H9 (cell line): ENCODE results near the gene KIF5C. TPM values are rescaled to one million over a fixed set of nuclear protein-coding genes. Genes with fewer than 3 reads are reported as not detected.

Source experiments
- DNase-seq: peaks from one replicate; pipeline ENCODE4 v3.0.0-alpha.2; 2017
- H2AFZ ChIP-seq: one replicate; pipeline ENCODE4 v1.6.1; 2013; ENCODE audit warnings: mild to moderate bottlenecking, low read length, control low read depth, moderate library complexity
- H2AK5ac ChIP-seq: 2 replicates; pipeline ENCODE4 v1.6.1; 2013; ENCODE audit warnings: low read length, control low read depth, mixed read lengths; ENCODE audit not compliant: insufficient read length
- H2BK120ac ChIP-seq: one replicate; pipeline ENCODE4 v1.6.1; 2013; ENCODE audit warnings: low read depth, mild to moderate bottlenecking, low read length, control low read depth, inconsistent platforms; ENCODE audit not compliant: poor library complexity, severe bottlenecking
- H2BK12ac ChIP-seq: 2 replicates; pipeline ENCODE4 v1.6.1; 2013; ENCODE audit warnings: low read length, control low read depth, mixed read lengths, low read depth; ENCODE audit not compliant: insufficient read length
- H2BK15ac ChIP-seq: 2 replicates; pipeline ENCODE4 v1.6.1; 2013; ENCODE audit warnings: low read depth, low read length, control low read depth
- H2BK20ac ChIP-seq: one replicate; pipeline ENCODE4 v1.6.1; 2013; ENCODE audit warnings: low read depth, mild to moderate bottlenecking, low read length, control low read depth, inconsistent platforms; ENCODE audit not compliant: poor library complexity, severe bottlenecking
- H2BK5ac ChIP-seq: 2 replicates; pipeline ENCODE4 v1.6.1; 2013; ENCODE audit warnings: low read length, control low read depth, mixed read lengths; ENCODE audit not compliant: insufficient read length
- H3K14ac ChIP-seq: 2 replicates; pipeline ENCODE4 v1.6.1; 2013; ENCODE audit warnings: low read length, control low read depth; ENCODE audit not compliant: insufficient read depth
- H3K18ac ChIP-seq: 2 replicates; pipeline ENCODE4 v1.6.1; 2013; ENCODE audit warnings: low read depth, mild to moderate bottlenecking, mixed read lengths, low read length, control low read depth; ENCODE audit not compliant: insufficient read length
- H3K23ac ChIP-seq: 2 replicates; pipeline ENCODE4 v1.6.1; 2013; ENCODE audit warnings: low read length, control low read depth, mixed read lengths, low read depth; ENCODE audit not compliant: insufficient read length
- H3K23me2 ChIP-seq: 2 replicates; pipeline ENCODE4 v1.6.1; 2013; ENCODE audit warnings: low read depth, mild to moderate bottlenecking, mixed read lengths, low read length, control low read depth; ENCODE audit not compliant: insufficient read length, poor library complexity, severe bottlenecking
- H3K27ac ChIP-seq: 2 replicates; pipeline ENCODE4 v1.5.1; 2013; ENCODE audit warnings: low read length, control low read depth, mixed read lengths, low read depth; ENCODE audit not compliant: insufficient read length
- H3K27me3 ChIP-seq: 2 replicates; pipeline ENCODE4 v1.6.1; 2013; ENCODE audit warnings: low read length, control low read depth, inconsistent platforms; ENCODE audit not compliant: insufficient read depth
- H3K4ac ChIP-seq: 2 replicates; pipeline ENCODE4 v1.6.1; 2013; ENCODE audit warnings: low read depth, mild to moderate bottlenecking, control low read depth, inconsistent platforms, low read length, moderate library complexity
- H3K4me1 ChIP-seq: 2 replicates; pipeline ENCODE4 v1.6.1; 2013; ENCODE audit warnings: low read length, control low read depth, inconsistent platforms; ENCODE audit not compliant: insufficient read depth
- H3K4me2 ChIP-seq: 2 replicates; pipeline ENCODE4 v1.6.1; 2013; ENCODE audit warnings: low read length, control low read depth, mixed read lengths; ENCODE audit not compliant: insufficient read length, insufficient read depth
- H3K56ac ChIP-seq: 2 replicates; pipeline ENCODE4 v1.6.1; 2013; ENCODE audit warnings: low read depth, mild to moderate bottlenecking, mixed read lengths, low read length, control low read depth; ENCODE audit not compliant: insufficient read length
- H3K79me1 ChIP-seq: 2 replicates; pipeline ENCODE4 v1.6.1; 2013; ENCODE audit warnings: low read depth, mild to moderate bottlenecking, moderate library complexity, low read length, control low read depth, inconsistent platforms; ENCODE audit not compliant: insufficient read depth, poor library complexity, severe bottlenecking
- H3K79me2 ChIP-seq: 2 replicates; pipeline ENCODE4 v1.6.1; 2013; ENCODE audit warnings: low read length, control low read depth, inconsistent platforms; ENCODE audit not compliant: insufficient read depth
- H3K9ac ChIP-seq: 2 replicates; pipeline ENCODE4 v1.6.1; 2013; ENCODE audit warnings: low read length, control low read depth, mixed read lengths; ENCODE audit not compliant: insufficient read length; ENCODE audit errors: extremely low read depth
- H3K9me3 ChIP-seq: one replicate; pipeline ENCODE4 v1.6.1; 2013; ENCODE audit warnings: low read depth, low read length, inconsistent platforms; ENCODE audit not compliant: control insufficient read depth
- H3T11ph ChIP-seq: one replicate; pipeline ENCODE4 v1.6.1; 2013; ENCODE audit warnings: mild to moderate bottlenecking, low read length, control low read depth, inconsistent platforms
- H4K20me1 ChIP-seq: one replicate; pipeline ENCODE4 v1.6.1; 2013; ENCODE audit not compliant: control insufficient read depth, insufficient read length, insufficient read depth
- H4K5ac ChIP-seq: 2 replicates; pipeline ENCODE4 v1.6.1; 2013; ENCODE audit warnings: low read depth, mild to moderate bottlenecking, mixed read lengths, low read length, control low read depth; ENCODE audit not compliant: insufficient read length
- H4K8ac ChIP-seq: replicated peaks from 2 replicates; pipeline ENCODE4 v1.6.1; 2013; ENCODE audit warnings: low read length, control low read depth, mixed read lengths, low read depth; ENCODE audit not compliant: insufficient read length
- H4K91ac ChIP-seq: 2 replicates; pipeline ENCODE4 v1.6.1; 2013; ENCODE audit warnings: low read depth, mild to moderate bottlenecking, moderate library complexity, mixed read lengths, low read length, control low read depth; ENCODE audit not compliant: insufficient read length
- H3K27ac Mint-ChIP-seq, 3 experiments: 2 replicates in 2 of 3; 3 replicates in 1 of 3; pipeline ENCODE4 v1.8.0; 2020 to 2021; ENCODE audit warnings: mixed read lengths in 3 of 3, mild to moderate bottlenecking in 1 of 3, moderate library complexity in 1 of 3
- H3K27me3 Mint-ChIP-seq: 2 replicates; pipeline ENCODE4 v1.8.0; 2021; ENCODE audit warnings: low read depth, mild to moderate bottlenecking, moderate library complexity, mixed read lengths
- H3K36me3 Mint-ChIP-seq, 3 experiments: 2 replicates in 2 of 3; 3 replicates in 1 of 3; pipeline ENCODE4 v1.8.0; 2020 to 2021; ENCODE audit warnings: low read depth in 3 of 3, mixed read lengths in 3 of 3; ENCODE audit not compliant: insufficient read depth in 1 of 3
- H3K4me1 Mint-ChIP-seq, 2 experiments: 2 replicates each; pipeline ENCODE4 v1.8.0; 2020; ENCODE audit warnings: mixed read lengths in 2 of 2
- H3K4me3 Mint-ChIP-seq, 2 experiments: 2 replicates in 1 of 2; 3 replicates in 1 of 2; pipeline ENCODE4 v1.8.0; 2020 to 2021; ENCODE audit warnings: mild to moderate bottlenecking in 2 of 2, mixed read lengths in 2 of 2, moderate library complexity in 1 of 2
- H3K9me3 Mint-ChIP-seq, 2 experiments: 2 replicates in 1 of 2; 3 replicates in 1 of 2; pipeline ENCODE4 v1.8.0; 2020; ENCODE audit warnings: mild to moderate bottlenecking in 2 of 2, mixed read lengths in 2 of 2, moderate library complexity in 1 of 2
- WGBS: extraction: QIAGEN DNeasy Blood & Tissue Kit; methylation state at CpG from one replicate; pipeline ENCODE4 v1.1.7; 2013; ENCODE audit warnings: missing lambda C conversion rate, low lambda C conversion rate, mixed read lengths; ENCODE audit not compliant: insufficient read length; ENCODE audit errors: extremely low coverage; 5-methylcytosine and 5-hydroxymethylcytosine counted together
- total RNA-seq: library from RNA; stranded (reverse); gene quantifications from 2 replicates; pipeline ENCODE4 v1.2.1, GENCODE V29; 2021
- TF ChIP-seq, protein P1 (sequence below): fragments of 200-600 bp; sonication (generic); conservative IDR thresholded peaks from 3 replicates; pipeline ENCODE4 v1.8.0; 2021; ENCODE audit warnings: antibody characterized with exemption, mild to moderate bottlenecking

KIF5C gene
- total RNA-seq, 1 experiment from 2014 or later, result 52.9 TPM

DNA sequence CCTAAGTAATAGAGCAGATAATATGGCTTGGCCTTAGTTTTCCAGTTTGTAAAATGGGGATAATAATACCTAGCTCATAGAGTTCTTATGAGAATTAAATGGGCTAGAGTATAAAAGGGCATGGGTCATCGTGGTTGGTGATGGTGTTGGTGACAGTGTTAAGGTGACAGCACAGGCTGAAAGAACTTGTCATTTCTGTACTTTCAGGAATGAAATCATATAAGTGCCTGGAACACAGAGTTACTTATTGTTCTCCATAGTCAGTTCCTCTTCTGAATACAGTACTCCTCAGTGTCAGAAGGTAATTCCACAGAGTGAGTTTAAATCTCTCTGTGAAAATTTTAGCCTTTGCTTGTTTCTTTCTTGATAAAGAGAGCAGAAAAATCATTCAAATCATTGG lies 42.4 kb downstream of the KIF5C start:
- H3K23ac ChIP-seq, result no peak overlapping the region
- DNase-seq, result no peak
- Mint-ChIP-seq H3K4me1 (peaks cover 6 to 18% of the 10 kb centered on the region in 2 experiments), H3K9me3 (peaks cover 7 to 16% of the 10 kb centered on the region in 2 experiments; a peak in 4 of 5 replicates), H3K4me3 (no peak overlapping the region), H3K36me3 (peaks cover 3 to 21% (median 8%) of the 10 kb centered on the region in 3 experiments; a peak in 6 of 7 replicates), H3K27me3 (no peaks in the 10 kb centered on the region), H3K27ac (no peak overlapping the region)
- H2AK5ac ChIP-seq, result no peak overlapping the region
- H2AFZ ChIP-seq, result no peak overlapping the region
- no peaks in the 10 kb centered on the region for H3K27me3 ChIP-seq
- H4K91ac ChIP-seq, result no peak overlapping the region
- no peak overlapping the region for H2BK20ac ChIP-seq
- H2BK5ac ChIP-seq, result no peak overlapping the region
- no peak overlapping the region for H3K27ac ChIP-seq
- no peak overlapping the region for H3K14ac ChIP-seq
- H3K23me2 ChIP-seq, result no peaks in the 10 kb centered on the region
- no peak overlapping the region for H3K18ac ChIP-seq
- no peaks in the 10 kb centered on the region for H3K9me3 ChIP-seq
- no peak overlapping the region for H2BK15ac ChIP-seq
- no peaks in the 10 kb centered on the region for H3K79me1 ChIP-seq
- H3K56ac ChIP-seq, result no peak overlapping the region
- H3K4ac ChIP-seq, result no peak overlapping the region
- WGBS, result no CpG with 5 or more reads among the region's 1 CpG
- H4K8ac ChIP-seq, result no peak overlapping the region
- no peak overlapping the region for H2BK12ac ChIP-seq
- no peak overlapping the region for H4K5ac ChIP-seq
- H4K20me1 ChIP-seq, result no peaks in the 10 kb centered on the region
- H3K79me2 ChIP-seq, result peaks cover 3% of the 10 kb centered on the region; the same call in 1 of the 2 replicates
- no peak overlapping the region for H3K4me2 ChIP-seq
- no peak overlapping the region for H3T11ph ChIP-seq
- no peak overlapping the region for H3K9ac ChIP-seq
- no peaks in the 10 kb centered on the region for H3K4me1 ChIP-seq
- TF ChIP-seq, protein P1, sequence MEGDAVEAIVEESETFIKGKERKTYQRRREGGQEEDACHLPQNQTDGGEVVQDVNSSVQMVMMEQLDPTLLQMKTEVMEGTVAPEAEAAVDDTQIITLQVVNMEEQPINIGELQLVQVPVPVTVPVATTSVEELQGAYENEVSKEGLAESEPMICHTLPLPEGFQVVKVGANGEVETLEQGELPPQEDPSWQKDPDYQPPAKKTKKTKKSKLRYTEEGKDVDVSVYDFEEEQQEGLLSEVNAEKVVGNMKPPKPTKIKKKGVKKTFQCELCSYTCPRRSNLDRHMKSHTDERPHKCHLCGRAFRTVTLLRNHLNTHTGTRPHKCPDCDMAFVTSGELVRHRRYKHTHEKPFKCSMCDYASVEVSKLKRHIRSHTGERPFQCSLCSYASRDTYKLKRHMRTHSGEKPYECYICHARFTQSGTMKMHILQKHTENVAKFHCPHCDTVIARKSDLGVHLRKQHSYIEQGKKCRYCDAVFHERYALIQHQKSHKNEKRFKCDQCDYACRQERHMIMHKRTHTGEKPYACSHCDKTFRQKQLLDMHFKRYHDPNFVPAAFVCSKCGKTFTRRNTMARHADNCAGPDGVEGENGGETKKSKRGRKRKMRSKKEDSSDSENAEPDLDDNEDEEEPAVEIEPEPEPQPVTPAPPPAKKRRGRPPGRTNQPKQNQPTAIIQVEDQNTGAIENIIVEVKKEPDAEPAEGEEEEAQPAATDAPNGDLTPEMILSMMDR, result no peak
- no peak overlapping the region for H2BK120ac ChIP-seq
